GM12878 (cell line): ENCODE results near the gene RNF220. TPM values are rescaled to one million over a fixed set of nuclear protein-coding genes. Genes with fewer than 3 reads are reported as not detected.

Source experiments
- ATAC-seq: fragments of 200-7000 bp; cut with Tn5 transposase; 3 replicates; pipeline ENCODE4 v1.9.1; 2020; ENCODE audit warnings: mild to moderate bottlenecking, moderate library complexity
- BruUV-seq: library from RNA; stranded (reverse); fragments of 400-500 nt; replicated peaks from 2 replicates; lab custom pipeline; 2021; lab: Mats Ljungman, UMichigan
- CTCF ChIA-PET: fragments of 300-600 bp; sonication (Branson Sonifier 250); formaldehyde crosslinking; extraction: SDS; loops from one replicate; lab custom pipeline; 2021; ENCODE audit warnings: inconsistent platforms; lab: Yijun Ruan, JAX
- POLR2A ChIA-PET: fragments of 350-600 bp; formaldehyde crosslinking; extraction: SDS; loops from one replicate; lab custom pipeline; 2021; ENCODE audit warnings: inconsistent platforms; lab: Charles Lee
- RAD21 ChIA-PET: fragments of 300-600 bp; sonication (Branson Sonifier 250); formaldehyde crosslinking; loops from one replicate; lab custom pipeline; 2023; ENCODE audit warnings: antibody characterized with exemption; ENCODE audit not compliant: unreplicated experiment; lab: Charles Lee
- SMC1A ChIA-PET: fragments of 300-600 bp; sonication (Branson Sonifier 250); formaldehyde crosslinking; loops from one replicate; lab custom pipeline; 2023; ENCODE audit not compliant: unreplicated experiment, uncharacterized antibody; lab: Charles Lee
- DNase-seq: peaks from one replicate; pipeline ENCODE4 v3.0.0-alpha.2; 2011; ENCODE audit warnings: low read depth, low spot score
- FAIRE-seq: peaks from 3 replicates; lab custom pipeline; 2011; peaks lifted over from hg19 to GRCh38; lab: Jason Lieb, UNC
- H2AFZ ChIP-seq: 2 replicates; pipeline ENCODE4 v1.6.0; 2011; ENCODE audit warnings: low read depth, low read length, control low read depth; ENCODE audit not compliant: control insufficient read depth
- H3K27ac ChIP-seq: 2 replicates; pipeline ENCODE4 v1.5.1; 2011; ENCODE audit warnings: control low read depth; ENCODE audit not compliant: control insufficient read depth, insufficient read depth
- H3K27me3 ChIP-seq, 2 experiments: replicated peaks in 1 of 2; 2 replicates each; pipeline versions ENCODE4 v1.6.0 to v1.6.1; 2011; ENCODE audit warnings: low read length in 1 of 2; ENCODE audit not compliant: control insufficient read depth in 2 of 2, insufficient read depth in 2 of 2
- H3K36me3 ChIP-seq, 2 experiments: 2 replicates each; pipeline ENCODE4 v1.5.1; 2011; ENCODE audit warnings: low read length in 1 of 2; ENCODE audit not compliant: control insufficient read depth in 2 of 2, insufficient read depth in 2 of 2
- H3K4me1 ChIP-seq: 2 replicates; pipeline ENCODE4 v1.6.1; 2011; ENCODE audit warnings: mild to moderate bottlenecking, low read length, moderate library complexity, mixed read lengths; ENCODE audit not compliant: control insufficient read depth, insufficient read depth
- H3K4me2 ChIP-seq: 2 replicates; pipeline ENCODE4 v1.6.0; 2011; ENCODE audit warnings: control low read depth; ENCODE audit not compliant: control insufficient read depth, insufficient read depth
- H3K4me3 ChIP-seq: fragments of 200-600 bp; sonication (generic); 2 replicates; pipeline ENCODE4 v1.5.1; 2016
- H3K79me2 ChIP-seq: 2 replicates; pipeline ENCODE4 v1.6.0; 2011; ENCODE audit warnings: low read length; ENCODE audit not compliant: control insufficient read depth, insufficient read depth
- H3K9ac ChIP-seq: 2 replicates; pipeline ENCODE4 v1.8.0; 2011; ENCODE audit warnings: low read length, control low read depth, mixed read lengths; ENCODE audit not compliant: control insufficient read depth, insufficient read depth
- H3K9me3 ChIP-seq: replicated peaks from 3 replicates; pipeline ENCODE4 v1.5.1; 2011; ENCODE audit warnings: mild to moderate bottlenecking, low read length; ENCODE audit not compliant: control insufficient read depth, insufficient read depth
- H4K20me1 ChIP-seq: 2 replicates; pipeline ENCODE4 v1.6.0; 2011; ENCODE audit not compliant: control insufficient read depth, insufficient read depth
- BRCA1 ChIP-seq: IDR thresholded peaks from 2 replicates; pipeline ENCODE4 v1.6.1; 2011; ENCODE audit warnings: low read depth, low read length, improper control_type of control experiment
- CHD4 ChIP-seq: fragments of 200-600 bp; sonication (generic); IDR thresholded peaks from 2 replicates; pipeline ENCODE4 v1.6.1; 2016; ENCODE audit warnings: mild to moderate bottlenecking
- E4F1 ChIP-seq: fragments of 450-650 bp; IDR thresholded peaks from 2 replicates; pipeline ENCODE4 v1.6.1; 2018; ENCODE audit warnings: borderline replicate concordance, mild to moderate bottlenecking; ENCODE audit not compliant: partially characterized antibody
- EED ChIP-seq: sonication (generic); IDR thresholded peaks from 2 replicates; pipeline ENCODE4 v1.6.1; 2016; ENCODE audit warnings: antibody characterized with exemption, low read depth
- HCFC1 ChIP-seq: fragments of 150-350 bp; IDR thresholded peaks from 2 replicates; pipeline ENCODE4 v1.6.1; 2014; ENCODE audit warnings: low read length
- IRF5 ChIP-seq: fragments of 450-650 bp; IDR thresholded peaks from 2 replicates; pipeline ENCODE4 v1.6.1; 2017; ENCODE audit warnings: borderline replicate concordance
- MLLT1 ChIP-seq: fragments of 450-650 bp; IDR thresholded peaks from 2 replicates; pipeline ENCODE4 v1.6.1; 2016; ENCODE audit warnings: mild to moderate bottlenecking
- MYB ChIP-seq: fragments of 150-350 bp; IDR thresholded peaks from 2 replicates; pipeline ENCODE4 v1.6.1; 2014; ENCODE audit warnings: mild to moderate bottlenecking, low read depth, low read length, borderline replicate concordance
- NFIC ChIP-seq: IDR thresholded peaks from 2 replicates; pipeline ENCODE4 v1.6.1; 2012; ENCODE audit warnings: low read depth, mild to moderate bottlenecking, inconsistent platforms, low read length, moderate library complexity
- PKNOX1 ChIP-seq: fragments of 450-650 bp; IDR thresholded peaks from 2 replicates; pipeline ENCODE4 v1.6.1; 2016; ENCODE audit warnings: mild to moderate bottlenecking
- SMAD5 ChIP-seq: IDR thresholded peaks from 2 replicates; pipeline ENCODE4 v1.6.1; 2016; ENCODE audit warnings: antibody characterized with exemption, low read depth
- SPI1 ChIP-seq: IDR thresholded peaks from 2 replicates; pipeline ENCODE4 v1.6.1; 2011; ENCODE audit warnings: low read depth, mild to moderate bottlenecking, low read length, moderate library complexity, borderline replicate concordance; ENCODE audit not compliant: insufficient read depth
- SREBF2 ChIP-seq: IDR thresholded peaks from 2 replicates; pipeline ENCODE4 v1.6.1; 2012; ENCODE audit warnings: mild to moderate bottlenecking, low read length
- TBL1XR1 ChIP-seq: IDR thresholded peaks from 2 replicates; pipeline ENCODE4 v1.6.1; 2012; ENCODE audit warnings: low read depth, low read length, improper control_type of control experiment
- WGBS: methylation state at CpG from one replicate; pipeline ENCODE4 v1.1.6; 2016; ENCODE audit warnings: low lambda C conversion rate; ENCODE audit not compliant: insufficient replicate concordance, insufficient coverage; ENCODE audit errors: missing lambda C conversion rate; 5-methylcytosine and 5-hydroxymethylcytosine counted together
- in situ Hi-C: fragments of 300-500 bp; cut with MboI; formaldehyde crosslinking; loops from 9 replicates; pipeline ENCODE4 v1.14.3; 2018; ENCODE audit warnings: mixed read lengths
- intact Hi-C: fragments of 100-400 bp; cut with micrococcal nuclease; formaldehyde crosslinking; loops from one replicate; pipeline ENCODE4 v1.14.2; 2022; ENCODE audit not compliant: unreplicated experiment
- polyA plus RNA-seq, 11 experiments: library from polyadenylated mRNA; depleted of rRNA in 4 of 11; unstranded in 6 of 11; stranded (reverse) in 5 of 11; fragments of >200 nt; fragmentation: Nextera tagmentation in 4 of 11; fragmentation: Illumina TruSeq in 1 of 11; extraction: Ambion mirVana in 4 of 11; extraction: Trizol in 1 of 11; gene quantifications; 1 replicate in 1 of 11; 2 replicates in 10 of 11; pipeline versions ENCODE4 v1.2.1 to v1.2.3, GENCODE V29; 2011 to 2016; ENCODE audit warnings: inconsistent platforms in 2 of 11, missing spikeins in 2 of 11, low read depth in 1 of 11
- total RNA-seq, 4 experiments: library from RNA; depleted of rRNA in 3 of 4; stranded (reverse); fragments of >200 nt in 3 of 4; fragmentation: Illumina TruSeq in 1 of 4; extraction: Trizol in 1 of 4; gene quantifications; 2 replicates each; pipeline versions ENCODE4 v1.2.1 to v1.2.3, GENCODE V29; 2013 to 2021
- TF ChIP-seq, protein P1 (sequence below): IDR thresholded peaks from 2 replicates; pipeline ENCODE4 v1.6.1; 2012; ENCODE audit warnings: mild to moderate bottlenecking, low read depth, low read length

The RNF220 gene
- total and polyA plus RNA-seq, 10 of the 15 experiments (the other 5 are each of a cell fraction or from before 2014, with no cell fraction given): 4.6 to 84.1 (median 53.7) TPM

- Histone ChIP-seq H3K27ac (no peak overlapping the region), H3K9me3 (no peaks in the 10 kb centered on the region), H3K79me2 (no peaks in the 10 kb centered on the region), H3K27me3 (no peaks in the 10 kb centered on the region), H3K36me3 (peaks cover 25 to 39% of the 10 kb centered on the region in 2 experiments), H3K4me2 (no peak overlapping the region), H3K4me1 (no peaks in the 10 kb centered on the region), H4K20me1 (no peaks in the 10 kb centered on the region; the same call in 1 of the 2 replicates), H2AFZ (no peak overlapping the region), H3K9ac (no peak overlapping the region), H3K4me3 (no peak overlapping the region)
- ChIA-PET RAD21 (no interaction called here), POLR2A (interaction anchor here (1.5 kb wide), 1 partner anchor 10 kb away, joined by 4 read pairs; no protein-coding TSS in a partner anchor), SMC1A (interaction anchor here (1.2 to 1.5 kb wide), 2 partner anchors 10 kb away, joined by 3 to 5 read pairs; no protein-coding TSS in a partner anchor), CTCF (interaction anchor here (4.4 kb wide), 1 partner anchor 10 kb away, joined by 37 read pairs; no protein-coding TSS in a partner anchor)
- no peak for FAIRE-seq
- intact Hi-C loops (no loop called here), in situ Hi-C loops (no loop called here)
- ATAC-seq: no peak
- WGBS: 95% methylated on average over 3 of the region's 3 CpGs
- no peak for DNase-seq
- no TSS peak for BruUV-seq
- TF ChIP-seq SMAD5 (no peak), E4F1 (no peak), IRF5 (no peak), NFIC (no peak), EED (no peak), MYB (no peak), HCFC1 (no peak), BRCA1 (no peak), CHD4 (no peak), SPI1 (no peak), SREBF2 (no peak), MLLT1 (no peak), TBL1XR1 (no peak), PKNOX1 (no peak)
- TF ChIP-seq, protein P1, sequence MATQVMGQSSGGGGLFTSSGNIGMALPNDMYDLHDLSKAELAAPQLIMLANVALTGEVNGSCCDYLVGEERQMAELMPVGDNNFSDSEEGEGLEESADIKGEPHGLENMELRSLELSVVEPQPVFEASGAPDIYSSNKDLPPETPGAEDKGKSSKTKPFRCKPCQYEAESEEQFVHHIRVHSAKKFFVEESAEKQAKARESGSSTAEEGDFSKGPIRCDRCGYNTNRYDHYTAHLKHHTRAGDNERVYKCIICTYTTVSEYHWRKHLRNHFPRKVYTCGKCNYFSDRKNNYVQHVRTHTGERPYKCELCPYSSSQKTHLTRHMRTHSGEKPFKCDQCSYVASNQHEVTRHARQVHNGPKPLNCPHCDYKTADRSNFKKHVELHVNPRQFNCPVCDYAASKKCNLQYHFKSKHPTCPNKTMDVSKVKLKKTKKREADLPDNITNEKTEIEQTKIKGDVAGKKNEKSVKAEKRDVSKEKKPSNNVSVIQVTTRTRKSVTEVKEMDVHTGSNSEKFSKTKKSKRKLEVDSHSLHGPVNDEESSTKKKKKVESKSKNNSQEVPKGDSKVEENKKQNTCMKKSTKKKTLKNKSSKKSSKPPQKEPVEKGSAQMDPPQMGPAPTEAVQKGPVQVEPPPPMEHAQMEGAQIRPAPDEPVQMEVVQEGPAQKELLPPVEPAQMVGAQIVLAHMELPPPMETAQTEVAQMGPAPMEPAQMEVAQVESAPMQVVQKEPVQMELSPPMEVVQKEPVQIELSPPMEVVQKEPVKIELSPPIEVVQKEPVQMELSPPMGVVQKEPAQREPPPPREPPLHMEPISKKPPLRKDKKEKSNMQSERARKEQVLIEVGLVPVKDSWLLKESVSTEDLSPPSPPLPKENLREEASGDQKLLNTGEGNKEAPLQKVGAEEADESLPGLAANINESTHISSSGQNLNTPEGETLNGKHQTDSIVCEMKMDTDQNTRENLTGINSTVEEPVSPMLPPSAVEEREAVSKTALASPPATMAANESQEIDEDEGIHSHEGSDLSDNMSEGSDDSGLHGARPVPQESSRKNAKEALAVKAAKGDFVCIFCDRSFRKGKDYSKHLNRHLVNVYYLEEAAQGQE: no peak
Measured at GRCh38 chr1:44642925-44643324, 237.9 kb downstream of the RNF220 start.
